CD8-positive, alpha-beta memory T cell (primary cell): ENCODE data around the gene PCDHGB6. TPM values are rescaled to one million over a fixed set of nuclear protein-coding genes. Genes with fewer than 3 reads are reported as not detected.
"Not testable (repeated sequence)": the region's sequence is repeated elsewhere in the genome, so short reads cannot be mapped to it uniquely, and the experiment has no call there.

Experiments
- CTCF ChIA-PET: fragments of 350-600 bp; sonication (Branson Sonifier 250); formaldehyde crosslinking; loops from one replicate; lab custom pipeline; 2021; ENCODE audit warnings: antibody characterized with exemption; lab: Charles Lee
- POLR2A ChIA-PET: fragments of 350-600 bp; sonication (Branson Sonifier 250); formaldehyde crosslinking; loops from one replicate; lab custom pipeline; 2021; ENCODE audit warnings: antibody characterized with exemption; lab: Charles Lee
- DNase-seq, 5 donors: peaks; one replicate each; pipeline versions ENCODE4 v3.0.0 to v3.0.0-alpha.2; 2020 to 2022; ENCODE audit warnings: mixed read lengths in 1 of 5
- H3K27ac ChIP-seq: one replicate; pipeline ENCODE4 v1.7.0; 2013; ENCODE audit warnings: low read depth, mild to moderate bottlenecking, low read length, moderate library complexity
- H3K27me3 ChIP-seq: 2 replicates; pipeline ENCODE4 v1.7.0; 2013; ENCODE audit warnings: low read length, mild to moderate bottlenecking; ENCODE audit not compliant: insufficient read depth, poor library complexity, severe bottlenecking
- H3K36me3 ChIP-seq: 2 replicates; pipeline ENCODE4 v1.7.0; 2013; ENCODE audit warnings: mild to moderate bottlenecking, low read length, moderate library complexity; ENCODE audit not compliant: insufficient read depth
- H3K4me1 ChIP-seq: 2 replicates; pipeline ENCODE4 v1.7.0; 2013; ENCODE audit warnings: mild to moderate bottlenecking, low read length, moderate library complexity; ENCODE audit not compliant: insufficient read depth
- H3K4me3 ChIP-seq: 2 replicates; pipeline ENCODE4 v1.7.0; 2013; ENCODE audit warnings: mild to moderate bottlenecking, low read length
- H3K9me3 ChIP-seq: 2 replicates; pipeline ENCODE4 v1.7.0; 2013; ENCODE audit warnings: mild to moderate bottlenecking, low read length
- H3K27ac Mint-ChIP-seq, 8 donors: one replicate each; pipeline ENCODE4 v1.8.0; 2020 to 2021; ENCODE audit warnings: mixed read lengths in 8 of 8, mild to moderate bottlenecking in 6 of 8, inconsistent platforms in 3 of 8, moderate library complexity in 3 of 8
- H3K27me3 Mint-ChIP-seq, 2 donors: one replicate each; pipeline ENCODE4 v1.8.0; 2020 to 2021; ENCODE audit warnings: mixed read lengths in 2 of 2, mild to moderate bottlenecking in 1 of 2, moderate library complexity in 1 of 2
- H3K36me3 Mint-ChIP-seq, 3 donors: one replicate each; pipeline ENCODE4 v1.8.0; 2020 to 2021; ENCODE audit warnings: mixed read lengths in 3 of 3, inconsistent platforms in 1 of 3, mild to moderate bottlenecking in 1 of 3
- H3K4me1 Mint-ChIP-seq, 3 donors: one replicate each; pipeline ENCODE4 v1.8.0; 2020 to 2021; ENCODE audit warnings: mixed read lengths in 3 of 3, inconsistent platforms in 1 of 3, mild to moderate bottlenecking in 1 of 3
- H3K4me3 Mint-ChIP-seq, 7 donors: one replicate each; pipeline ENCODE4 v1.8.0; 2020 to 2021; ENCODE audit warnings: mixed read lengths in 7 of 7, mild to moderate bottlenecking in 6 of 7, moderate library complexity in 4 of 7, inconsistent platforms in 2 of 7
- H3K9me3 Mint-ChIP-seq, 5 donors: one replicate each; pipeline ENCODE4 v1.8.0; 2020 to 2022; ENCODE audit warnings: mixed read lengths in 5 of 5, mild to moderate bottlenecking in 3 of 5, moderate library complexity in 2 of 5, inconsistent platforms in 1 of 5
- polyA plus RNA-seq: library from polyadenylated mRNA; unstranded; fragments of 300-500 nt; fragmentation: Illumina TruSeq; gene quantifications from one replicate; pipeline ENCODE4 v1.2.3, GENCODE V29; 2021
- total RNA-seq, 2 experiments: library from RNA; stranded (reverse); gene quantifications; one replicate each; pipeline ENCODE4 v1.2.3, GENCODE V29; 2021

PCDHGB6 gene
- total RNA-seq (under 1 TPM; 0.11 to 0.13 TPM), polyA plus RNA-seq (0.25 TPM)

GRCh38 chr5:141407790-141408505, at the start of gene PCDHGB6:
Gene PCDHGB6 (plus strand): TSS chr5:141408021. CDS start chr5:141408203, 182 bp downstream.
- H3K27ac ChIP-seq, POLR2A ChIA-PET, H3K4me1 Mint-ChIP-seq, H3K9me3 ChIP-seq, H3K36me3 ChIP-seq, H3K4me1 ChIP-seq, H3K4me3 ChIP-seq: not testable (repeated sequence)
- peaks cover 41% of the 10 kb centered on the region for H3K27me3 ChIP-seq
- Mint-ChIP-seq H3K9me3 (peaks cover 20 to 62% (median 48%) of the 10 kb centered on the region in 5 donors), H3K27ac (peak within 1 kb of the TSS in 2 of 8 donors; percentile 26 to 93), H3K36me3 (peaks cover 0 to 12% (median 1%) of the 10 kb centered on the region in 3 donors), H3K27me3 (peaks cover 71 to 77% of the 10 kb centered on the region in 2 donors), H3K4me3 (peak within 1 kb of the TSS in 3 of 7 donors; percentile 25 to 44 (median 26))
- CTCF ChIA-PET: interaction anchor here (0.8 to 1.5 kb wide), 3 partner anchors 9 to 159 kb away, joined by 3 to 4 read pairs (median 3); partner anchors contain the start of gene PCDHGB7
- DNase-seq: peak in 1 of 5 donors; percentile 13

- CTCF ChIA-PET: interaction anchor here (1.1 to 1.4 kb wide), 2 partner anchors 41 to 204 kb away, joined by 3 to 4 read pairs; no protein-coding TSS in a partner anchor
- Mint-ChIP-seq H3K36me3 (peaks cover 3 to 20% (median 3%) of the 10 kb centered on the region in 3 donors), H3K4me1 (peaks cover 0 to 10% (median 2%) of the 10 kb centered on the region in 3 donors), H3K4me3 (peak within 1 kb of the TSS; percentile 71 to 90 (median 82)), H3K9me3 (peaks cover 21 to 65% (median 53%) of the 10 kb centered on the region in 5 donors), H3K27me3 (peaks cover 70 to 81% of the 10 kb centered on the region in 2 donors), H3K27ac (peak within 1 kb of the TSS in 3 of 8 donors; percentile 37 to 72 (median 43))
- H3K27ac ChIP-seq: no peak within 1 kb of the TSS
- H3K4me1 ChIP-seq: no peaks in the 10 kb centered on the region
- peak within 1 kb of the TSS; percentile 37 for H3K4me3 ChIP-seq
- H3K27me3 ChIP-seq: peaks cover 18% of the 10 kb centered on the region
- DNase-seq: peak in 1 of 5 donors; percentile 22
- H3K9me3 ChIP-seq: peaks cover 7% of the 10 kb centered on the region
- no peaks in the 10 kb centered on the region for H3K36me3 ChIP-seq
- POLR2A ChIA-PET: no interaction called here
Observed at GRCh38 chr5:141359790-141360426, 47.9 kb upstream of the PCDHGB6 start, which contains the start of gene PCDHGB2. Gene PCDHGB2 (plus strand): TSS chr5:141359994. CDS start chr5:141360136, 142 bp downstream.

GRCh38 chr5:141360685-141361084, 47.1 kb upstream of the PCDHGB6 start:
- H3K4me1 ChIP-seq: no peaks in the 10 kb centered on the region
- ChIA-PET CTCF (interaction anchor here (1.1 to 1.4 kb wide), 2 partner anchors 42 to 203 kb away, joined by 3 to 4 read pairs; no protein-coding TSS in a partner anchor), POLR2A (no interaction called here)
- Mint-ChIP-seq H3K4me3 (peak overlapping the region in 1 of 7 donors; percentile 90), H3K4me1 (peaks cover 0 to 10% (median 2%) of the 10 kb centered on the region in 3 donors), H3K9me3 (peaks cover 21 to 67% (median 60%) of the 10 kb centered on the region in 5 donors), H3K36me3 (peaks cover 3 to 25% (median 3%) of the 10 kb centered on the region in 3 donors), H3K27ac (peak overlapping the region in 2 of 8 donors; percentile 43 to 55), H3K27me3 (peaks cover 70 to 84% of the 10 kb centered on the region in 2 donors)
- H3K27ac ChIP-seq: no peak overlapping the region
- peaks cover 13% of the 10 kb centered on the region for H3K9me3 ChIP-seq
- no peaks in the 10 kb centered on the region for H3K36me3 ChIP-seq
- peaks cover 23% of the 10 kb centered on the region for H3K27me3 ChIP-seq
- no peak overlapping the region for H3K4me3 ChIP-seq
- no peak for DNase-seq

- Histone ChIP-seq H3K27ac (no peak overlapping the region), H3K36me3 (no peaks in the 10 kb centered on the region), H3K27me3 (peaks cover 28% of the 10 kb centered on the region), H3K4me1 (no peaks in the 10 kb centered on the region), H3K4me3 (no peak overlapping the region), H3K9me3 (peaks cover 13% of the 10 kb centered on the region)
- no peak overlapping the region for H3K4me3 Mint-ChIP-seq
- peaks cover 3 to 22% (median 3%) of the 10 kb centered on the region in 3 donors for H3K36me3 Mint-ChIP-seq
- peaks cover 71 to 78% of the 10 kb centered on the region in 2 donors for H3K27me3 Mint-ChIP-seq
- DNase-seq: no peak
- H3K27ac Mint-ChIP-seq: peak overlapping the region in 1 of 8 donors; percentile 64
- peaks cover 22 to 62% (median 57%) of the 10 kb centered on the region in 5 donors for H3K9me3 Mint-ChIP-seq
- POLR2A ChIA-PET: no interaction called here
- CTCF ChIA-PET: no interaction called here
- peaks cover 0 to 10% (median 2%) of the 10 kb centered on the region in 3 donors for H3K4me1 Mint-ChIP-seq
Observed at GRCh38 chr5:141362719-141363118, 45.1 kb upstream of the PCDHGB6 start.

GRCh38 chr5:141363952-141364660, 43.7 kb upstream of the PCDHGB6 start, which contains the start of gene PCDHGA5:
Gene PCDHGA5 (plus strand): TSS chr5:141364162. CDS start chr5:141364331, 169 bp downstream.
- no peaks in the 10 kb centered on the region for H3K4me1 ChIP-seq
- peaks cover 25 to 66% (median 53%) of the 10 kb centered on the region in 5 donors for H3K9me3 Mint-ChIP-seq
- no peak within 1 kb of the TSS for H3K4me3 ChIP-seq
- POLR2A ChIA-PET: no interaction called here
- H3K27ac Mint-ChIP-seq: no peak within 1 kb of the TSS
- H3K36me3 ChIP-seq: no peaks in the 10 kb centered on the region
- H3K4me3 Mint-ChIP-seq: no peak within 1 kb of the TSS
- H3K9me3 ChIP-seq: peaks cover 13% of the 10 kb centered on the region
- CTCF ChIA-PET: interaction anchor here (1.2 to 1.4 kb wide), 2 partner anchors 9 to 66 kb away, joined by 3 read pairs; partner anchors contain the start of genes PCDHGA12 and PCDHGA4
- peaks cover 71 to 81% of the 10 kb centered on the region in 2 donors for H3K27me3 Mint-ChIP-seq
- peaks cover 3 to 22% (median 3%) of the 10 kb centered on the region in 3 donors for H3K36me3 Mint-ChIP-seq
- H3K27ac ChIP-seq: no peak within 1 kb of the TSS
- peaks cover 29% of the 10 kb centered on the region for H3K27me3 ChIP-seq
- DNase-seq: no peak
- peaks cover 0 to 10% (median 2%) of the 10 kb centered on the region in 3 donors for H3K4me1 Mint-ChIP-seq

GRCh38 chr5:141366016-141366896, 41.6 kb upstream of the PCDHGB6 start:
- Histone ChIP-seq H3K4me3 (no peak overlapping the region), H3K4me1 (no peaks in the 10 kb centered on the region), H3K36me3 (no peaks in the 10 kb centered on the region), H3K27ac (no peak overlapping the region), H3K9me3 (peaks cover 18% of the 10 kb centered on the region), H3K27me3 (peaks cover 33% of the 10 kb centered on the region)
- Mint-ChIP-seq H3K27me3 (peaks cover 66 to 83% of the 10 kb centered on the region in 2 donors), H3K4me1 (peaks cover 3 to 7% (median 5%) of the 10 kb centered on the region in 3 donors), H3K36me3 (peaks cover 0 to 18% (median 1%) of the 10 kb centered on the region in 3 donors), H3K9me3 (peaks cover 30 to 62% (median 58%) of the 10 kb centered on the region in 5 donors), H3K4me3 (no peak overlapping the region), H3K27ac (no peak overlapping the region)
- DNase-seq: no peak
- POLR2A ChIA-PET: no interaction called here
- CTCF ChIA-PET: no interaction called here
